Mesodermal cell (in vitro differentiated cells): Measurements from ENCODE around the gene ARID4B.
"Not testable (repeated sequence)": the region's sequence is repeated elsewhere in the genome, so short reads cannot be mapped to it uniquely, and the experiment has no call there.

Experiments
- H3K27ac ChIP-seq: 2 replicates; pipeline ENCODE4 v1.7.0; 2013; ENCODE audit warnings: mild to moderate bottlenecking, low read depth, low read length, moderate library complexity; ENCODE audit not compliant: severe bottlenecking
- H3K36me3 ChIP-seq: 2 replicates; pipeline ENCODE4 v1.7.1; 2013; ENCODE audit warnings: mild to moderate bottlenecking, low read length, moderate library complexity; ENCODE audit not compliant: control insufficient read depth, insufficient read depth
- H3K4me1 ChIP-seq: one replicate; pipeline ENCODE4 v1.7.1; 2013; ENCODE audit warnings: mild to moderate bottlenecking, low read length; ENCODE audit not compliant: insufficient read depth, control insufficient read depth, poor library complexity, severe bottlenecking
- H3K4me3 ChIP-seq: 2 replicates; pipeline ENCODE4 v1.7.0; 2013; ENCODE audit warnings: low read length, control low read depth, mild to moderate bottlenecking; ENCODE audit not compliant: insufficient read depth, poor library complexity, severe bottlenecking; ENCODE audit errors: extremely low read depth
- H3K9me3 ChIP-seq: 2 replicates; pipeline ENCODE4 v1.7.1; 2013; ENCODE audit warnings: mild to moderate bottlenecking, low read length, moderate library complexity; ENCODE audit not compliant: control insufficient read depth
- WGBS, 2 experiments: methylation state at CpG; one replicate each; pipeline ENCODE4 v1.1.5; 2013; ENCODE audit warnings: missing lambda C conversion rate in 2 of 2; ENCODE audit not compliant: insufficient coverage in 2 of 2; 5-methylcytosine and 5-hydroxymethylcytosine counted together

ARID4B gene

DNA sequence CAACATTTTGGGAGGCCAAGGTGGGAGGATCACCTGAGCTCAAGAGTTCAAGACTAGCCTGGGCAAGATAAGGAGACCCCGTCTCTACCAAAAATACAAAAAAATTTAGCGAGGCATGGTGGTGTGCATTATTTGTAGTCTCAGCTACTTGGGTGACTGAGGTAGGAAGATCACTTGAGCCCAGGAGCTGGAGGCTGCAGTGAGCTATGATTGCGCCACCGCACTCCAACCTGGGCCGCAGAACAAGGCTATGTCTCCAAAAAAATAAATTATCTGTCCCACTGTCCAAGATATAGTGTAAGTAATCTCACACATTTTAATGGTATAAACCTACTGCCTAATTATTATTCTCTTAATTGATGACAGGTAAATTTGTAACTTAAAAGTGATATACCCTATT lies 12.8 kb downstream of the ARID4B start:
- no CpG with 5 or more reads among the region's 5 CpGs for WGBS, 2 experiments

DNA sequence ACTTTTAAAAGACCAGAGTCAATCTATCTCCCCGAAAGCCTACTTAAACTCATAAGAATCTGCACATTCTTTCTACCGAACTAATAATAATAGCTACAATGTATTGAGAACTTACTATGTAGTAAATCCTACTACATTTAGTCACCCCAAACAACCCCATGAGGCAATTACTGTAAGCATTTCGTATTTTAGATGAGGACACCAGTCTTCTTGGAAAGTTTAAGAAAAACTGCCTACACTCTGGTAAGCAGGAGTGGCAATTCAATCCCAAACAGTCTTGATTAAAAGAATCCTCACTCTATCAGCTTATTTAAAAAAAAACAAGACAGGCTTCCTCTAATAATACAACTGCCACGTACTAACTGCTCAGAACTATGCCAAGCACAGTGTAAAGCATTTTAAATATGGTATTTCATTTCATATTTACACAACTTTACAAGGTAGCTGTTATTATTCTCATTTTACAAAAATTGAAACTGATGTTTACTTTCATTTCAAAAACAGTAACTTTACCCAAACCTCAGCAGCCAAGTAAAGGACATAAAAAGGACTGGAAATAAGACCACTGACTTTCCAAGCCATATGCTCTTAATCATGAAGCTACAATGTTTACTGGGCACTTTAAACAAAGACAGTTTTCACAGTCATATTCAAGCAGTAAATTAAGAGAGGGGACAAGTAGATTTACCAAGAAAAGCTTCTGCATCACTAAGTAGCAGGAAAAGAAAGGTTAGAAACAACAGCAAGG lies 13.9 kb downstream of the ARID4B start:
- no peaks in the 10 kb centered on the region for H3K4me1 ChIP-seq
- H3K27ac ChIP-seq = no peak overlapping the region
- no peaks in the 10 kb centered on the region for H3K9me3 ChIP-seq
- H3K4me3 ChIP-seq = no peak overlapping the region
- H3K36me3 ChIP-seq = peaks cover 40% of the 10 kb centered on the region
- WGBS, 2 experiments = 100% methylated on average over 2 of the region's 4 CpGs; no CpG with 5 or more reads in 1 of the 2 experiments

More for the DNA sequence above, 12.8 kb downstream of the ARID4B start:
- no peak overlapping the region for H3K4me3 ChIP-seq
- H3K9me3 ChIP-seq = no peaks in the 10 kb centered on the region
- no peaks in the 10 kb centered on the region for H3K4me1 ChIP-seq
- no peak overlapping the region for H3K27ac ChIP-seq
- peaks cover 48% of the 10 kb centered on the region for H3K36me3 ChIP-seq

DNA sequence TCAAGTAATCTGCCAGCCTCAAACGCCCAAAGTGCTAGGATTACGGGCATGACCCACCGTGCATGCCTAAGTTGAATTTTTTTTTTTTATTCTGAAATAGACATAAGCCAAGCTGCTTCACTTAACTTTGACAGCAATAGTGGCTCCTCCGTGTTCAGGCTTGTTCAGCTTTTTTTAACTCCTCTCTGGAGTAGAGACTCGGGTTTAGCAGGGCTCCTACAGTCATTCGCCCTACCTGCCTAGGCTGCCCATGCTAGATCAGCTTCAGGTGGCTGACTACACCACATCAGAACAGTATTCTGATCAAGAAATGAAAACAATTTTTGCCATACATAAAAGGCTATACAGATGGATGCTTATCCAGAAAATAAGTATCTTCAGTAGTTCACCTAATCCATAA lies 14.7 kb downstream of the ARID4B start:
- H3K4me3 ChIP-seq = no peak overlapping the region
- no peak overlapping the region for H3K27ac ChIP-seq
- no peaks in the 10 kb centered on the region for H3K9me3 ChIP-seq
- H3K4me1 ChIP-seq = no peaks in the 10 kb centered on the region
- WGBS, 2 experiments = 92 to 96% methylated on average over 3 to 4 of the region's 6 CpGs
- peaks cover 31% of the 10 kb centered on the region for H3K36me3 ChIP-seq

DNA sequence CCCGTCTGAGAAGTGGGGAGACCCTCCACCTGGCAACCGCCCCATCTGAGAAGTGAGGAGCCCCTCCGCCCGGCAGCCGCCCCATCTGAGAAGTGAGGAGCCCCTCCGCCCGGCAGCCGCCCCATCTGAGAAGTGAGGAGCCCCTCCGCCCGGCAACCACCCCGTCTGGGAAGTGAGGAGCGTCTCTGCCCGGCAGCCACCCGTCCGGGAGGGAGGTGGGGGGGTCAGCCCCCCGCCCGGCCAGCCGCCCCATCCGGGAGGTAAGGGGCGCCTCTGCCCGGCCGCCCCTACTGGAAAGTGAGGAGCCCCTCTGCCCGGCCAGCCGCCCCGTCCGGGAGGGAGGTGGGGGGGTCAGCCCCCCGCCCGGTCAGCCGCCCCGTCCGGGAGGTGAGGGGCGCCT lies 18.8 kb downstream of the ARID4B start:
- not testable (repeated sequence) for H3K9me3 ChIP-seq, H3K4me1 ChIP-seq, H3K4me3 ChIP-seq, H3K27ac ChIP-seq
- peaks cover 30% of the 10 kb centered on the region for H3K36me3 ChIP-seq
- 96% methylated on average over 7 of the region's 32 CpGs; no CpG with 5 or more reads in 1 of the 2 experiments for WGBS, 2 experiments

DNA sequence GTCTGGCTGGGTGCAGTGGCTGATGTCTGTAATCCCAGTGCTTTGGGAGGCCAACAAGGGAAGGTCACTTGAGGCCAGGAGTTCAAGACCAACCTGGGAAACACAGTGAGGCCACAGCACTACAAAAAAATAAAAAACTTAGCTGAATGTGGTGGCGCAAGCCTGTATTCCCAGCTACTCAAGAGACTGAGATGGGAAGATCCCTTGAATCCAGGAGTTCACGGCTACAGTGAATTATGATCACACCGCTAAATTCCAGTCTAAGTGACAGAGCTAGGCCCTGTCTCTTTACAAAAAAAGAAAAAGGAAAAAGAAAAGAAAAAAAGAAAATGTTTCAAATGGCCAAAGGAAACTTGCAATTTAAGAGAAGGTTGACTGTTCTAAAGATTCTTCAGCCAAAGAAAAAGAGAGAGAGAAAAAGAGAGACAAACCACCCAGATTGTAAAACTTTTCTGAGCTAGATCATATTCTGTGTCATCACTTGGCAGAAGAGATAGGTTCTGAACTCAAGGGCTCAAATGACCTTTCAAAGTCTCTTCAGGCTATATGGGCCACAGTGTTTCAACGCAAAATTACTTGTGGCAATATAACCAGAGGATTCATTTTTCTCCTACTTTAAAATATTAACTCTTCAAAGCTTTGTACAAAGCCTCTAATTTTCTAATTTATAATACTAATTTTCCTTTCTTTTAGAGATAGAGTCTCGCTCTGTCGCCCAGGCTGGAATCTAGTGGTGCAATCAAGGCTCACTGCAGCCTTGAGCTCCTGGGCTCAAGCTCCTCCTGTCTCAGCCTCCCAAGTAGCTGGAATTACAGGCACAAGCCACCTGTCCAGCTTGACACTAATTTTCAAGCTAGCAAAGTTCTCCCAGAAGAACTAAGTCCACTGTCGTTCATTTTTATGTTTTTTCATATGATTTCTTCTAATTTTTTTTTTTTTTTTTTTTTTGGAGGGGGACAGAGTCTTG lies 20.5 kb downstream of the ARID4B start:
- Histone ChIP-seq H3K36me3 (peaks cover 21% of the 10 kb centered on the region), H3K9me3 (no peaks in the 10 kb centered on the region), H3K4me3 (no peak overlapping the region), H3K27ac (no peak overlapping the region), H3K4me1 (no peaks in the 10 kb centered on the region)
- WGBS, 2 experiments = 93 to 100% methylated on average over 6 of the region's 7 CpGs

DNA sequence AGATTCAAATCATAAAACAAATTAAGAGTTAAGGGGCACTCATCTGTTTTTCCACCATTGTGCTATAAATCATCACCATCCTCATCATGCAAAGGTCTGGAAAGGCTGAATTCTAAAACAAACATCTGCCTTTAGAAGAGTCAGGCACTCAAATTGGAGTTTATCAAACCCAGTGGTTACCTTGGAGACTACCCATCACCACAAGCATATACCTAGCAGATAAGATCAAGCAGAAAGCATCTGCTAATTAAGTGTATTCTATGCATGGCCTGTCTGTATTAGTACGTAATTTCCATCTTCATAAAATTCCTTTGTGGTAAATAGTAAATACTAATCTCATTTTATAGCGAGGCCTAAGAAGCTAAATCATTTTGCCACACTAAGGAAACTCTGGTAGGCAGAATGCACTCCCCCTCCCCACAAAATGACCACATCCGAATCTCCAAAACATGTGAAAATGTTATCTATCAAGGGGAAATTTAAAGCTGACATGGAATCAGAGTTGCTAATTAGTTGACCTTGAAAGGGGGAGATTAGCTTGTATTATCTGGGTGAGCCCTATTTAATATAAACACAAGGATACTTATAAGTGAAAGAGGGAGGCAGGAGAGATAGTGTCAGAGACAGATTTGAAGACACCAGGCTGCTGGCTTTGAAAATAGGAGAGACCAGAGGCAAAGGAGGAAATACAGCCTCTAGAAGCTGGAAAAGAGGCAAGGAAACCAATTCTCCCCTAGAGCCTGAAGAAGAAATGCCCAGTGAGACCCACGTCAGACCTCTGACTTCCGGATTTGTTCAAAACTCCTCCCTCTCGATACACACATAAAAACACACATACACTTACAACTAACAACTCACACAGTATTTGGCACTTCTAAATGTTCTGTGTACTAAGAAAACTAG lies 23.2 kb downstream of the ARID4B start:
- H3K27ac ChIP-seq = peak overlapping the region; percentile 30

DNA sequence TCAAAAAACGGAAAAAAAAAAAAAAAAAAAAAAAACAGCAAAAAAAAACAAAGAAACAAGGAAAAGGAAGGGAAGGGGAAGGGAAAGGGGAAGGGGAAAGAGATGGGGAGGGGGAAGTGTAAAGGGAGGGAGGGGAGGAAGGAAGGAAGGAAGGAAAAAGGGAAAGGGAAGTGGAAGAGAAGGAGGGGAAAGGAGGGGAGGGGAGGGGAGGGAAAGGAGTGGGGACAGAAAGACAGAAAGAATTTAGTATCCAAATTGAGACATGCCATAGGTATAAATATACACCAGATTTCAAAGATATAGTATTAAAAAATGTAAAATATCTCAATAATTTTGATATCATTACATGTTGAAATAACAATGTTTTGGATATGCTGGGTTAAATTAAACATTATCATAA lies 25.8 kb downstream of the ARID4B start:
- no CpG with 5 or more reads among the region's 1 CpG for WGBS, 2 experiments
- H3K27ac ChIP-seq = no peak overlapping the region
- peaks cover 5% of the 10 kb centered on the region for H3K9me3 ChIP-seq
- H3K36me3 ChIP-seq = peaks cover 4% of the 10 kb centered on the region
- no peak overlapping the region for H3K4me3 ChIP-seq
- H3K4me1 ChIP-seq = no peaks in the 10 kb centered on the region

More for the DNA sequence above, 23.2 kb downstream of the ARID4B start:
- Histone ChIP-seq H3K4me3 (no peak overlapping the region), H3K4me1 (no peaks in the 10 kb centered on the region), H3K36me3 (peaks cover 4% of the 10 kb centered on the region), H3K9me3 (no peaks in the 10 kb centered on the region)
- no CpG with 5 or more reads among the region's 6 CpGs for WGBS, 2 experiments

DNA sequence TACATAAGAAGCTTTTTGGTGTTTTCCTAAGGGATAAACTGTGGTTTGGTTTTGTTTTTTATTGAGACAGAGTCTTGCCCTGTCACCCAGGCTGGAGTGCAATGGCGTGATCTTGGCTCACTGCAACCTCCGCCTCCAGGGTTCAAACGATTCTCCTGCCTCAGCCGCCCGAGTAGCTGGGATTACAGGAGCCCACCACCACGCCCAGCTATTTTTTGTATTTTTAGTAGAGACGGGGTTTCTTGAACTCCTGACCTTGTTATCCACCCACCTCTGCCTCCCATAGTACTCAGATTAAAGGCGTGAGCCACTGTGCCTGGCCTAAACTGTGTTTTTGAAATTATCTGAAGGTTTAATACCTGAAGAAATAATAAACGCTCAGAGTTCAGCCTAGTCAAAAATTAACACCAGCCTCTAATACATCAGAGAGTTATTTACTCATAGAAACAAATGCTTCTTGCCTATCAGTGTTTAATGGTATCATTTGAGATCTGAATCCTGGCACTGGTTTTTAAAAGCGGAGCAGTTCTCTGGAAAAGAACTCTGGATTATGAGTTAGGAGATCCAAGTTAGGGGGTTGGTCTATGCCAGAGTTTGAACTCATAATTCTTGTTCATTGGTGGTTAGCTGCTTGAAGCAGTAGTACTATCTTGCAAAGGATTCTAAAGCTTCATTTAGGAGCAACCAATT lies 28.7 kb downstream of the ARID4B start:
- WGBS, 2 experiments = 89 to 98% methylated on average over 7 of the region's 10 CpGs
- peaks cover 5% of the 10 kb centered on the region for H3K9me3 ChIP-seq
- H3K4me1 ChIP-seq = no peaks in the 10 kb centered on the region
- H3K27ac ChIP-seq = no peak overlapping the region
- H3K36me3 ChIP-seq = no peaks in the 10 kb centered on the region
- H3K4me3 ChIP-seq = no peak overlapping the region

DNA sequence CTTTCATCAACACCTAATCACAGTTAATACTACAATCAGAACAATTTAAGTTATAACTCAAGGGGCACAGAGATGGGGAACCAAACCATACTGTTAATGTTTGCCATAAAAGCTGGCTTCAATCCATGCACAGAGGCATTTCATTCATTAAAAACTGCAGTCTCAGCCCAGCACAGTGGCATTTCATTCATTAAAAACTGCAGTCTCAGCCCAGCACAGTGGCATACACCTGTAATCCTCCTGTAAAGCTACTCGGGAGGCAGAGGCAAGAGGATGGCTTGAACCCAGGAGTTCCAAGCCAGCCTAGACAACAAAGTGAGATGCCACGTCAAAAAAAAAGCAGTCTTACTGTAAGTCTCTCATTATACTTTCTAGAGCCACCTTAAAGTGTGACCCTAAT lies 29.2 kb downstream of the ARID4B start:
- H3K36me3 ChIP-seq = no peaks in the 10 kb centered on the region
- H3K4me3 ChIP-seq = no peak overlapping the region
- no peaks in the 10 kb centered on the region for H3K4me1 ChIP-seq
- WGBS, 2 experiments = 83 to 90% methylated on average over 1 of the region's 2 CpGs
- peaks cover 5% of the 10 kb centered on the region for H3K9me3 ChIP-seq
- no peak overlapping the region for H3K27ac ChIP-seq

DNA sequence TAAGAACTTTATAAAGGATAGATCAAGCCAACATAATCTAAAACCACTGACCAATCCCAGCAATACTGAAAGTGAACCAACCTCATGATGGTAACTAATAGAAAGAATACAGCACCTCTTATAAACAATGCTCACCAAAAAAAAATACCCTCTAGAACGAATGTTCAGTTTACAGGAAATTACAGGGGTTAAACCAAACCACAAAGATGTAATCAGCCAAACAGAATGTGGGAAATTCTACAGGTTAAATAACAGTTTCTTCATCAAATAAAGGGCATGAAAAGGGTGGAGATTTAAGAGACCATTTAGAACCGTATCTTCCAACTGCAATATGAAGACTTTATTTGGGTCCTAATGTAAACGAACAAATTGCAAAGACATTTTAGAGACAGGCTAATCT lies 30.4 kb downstream of the ARID4B start:
- H3K27ac ChIP-seq = no peak overlapping the region

More for the DNA sequence above, 30.4 kb downstream of the ARID4B start:
- no peaks in the 10 kb centered on the region for H3K36me3 ChIP-seq
- peaks cover 5% of the 10 kb centered on the region for H3K9me3 ChIP-seq
- no peak overlapping the region for H3K4me3 ChIP-seq
- 96 to 100% methylated on average over 2 of the region's 3 CpGs for WGBS, 2 experiments
- H3K4me1 ChIP-seq = no peaks in the 10 kb centered on the region
